Stimulated activated CD8-positive, alpha-beta memory T cell treated with anti-CD3 and anti-CD28 coated beads, Interleukin-2, amount 100 ng/mL, for 48 hours (primary cell): ENCODE measurements around the gene CAMTA1.

Experiments
- DNase-seq, 2 donors: peaks; one replicate each; pipeline ENCODE4 v3.0.0-alpha.2; 2020; ENCODE audit warnings: low read depth in 2 of 2

The CAMTA1 gene

DNA sequence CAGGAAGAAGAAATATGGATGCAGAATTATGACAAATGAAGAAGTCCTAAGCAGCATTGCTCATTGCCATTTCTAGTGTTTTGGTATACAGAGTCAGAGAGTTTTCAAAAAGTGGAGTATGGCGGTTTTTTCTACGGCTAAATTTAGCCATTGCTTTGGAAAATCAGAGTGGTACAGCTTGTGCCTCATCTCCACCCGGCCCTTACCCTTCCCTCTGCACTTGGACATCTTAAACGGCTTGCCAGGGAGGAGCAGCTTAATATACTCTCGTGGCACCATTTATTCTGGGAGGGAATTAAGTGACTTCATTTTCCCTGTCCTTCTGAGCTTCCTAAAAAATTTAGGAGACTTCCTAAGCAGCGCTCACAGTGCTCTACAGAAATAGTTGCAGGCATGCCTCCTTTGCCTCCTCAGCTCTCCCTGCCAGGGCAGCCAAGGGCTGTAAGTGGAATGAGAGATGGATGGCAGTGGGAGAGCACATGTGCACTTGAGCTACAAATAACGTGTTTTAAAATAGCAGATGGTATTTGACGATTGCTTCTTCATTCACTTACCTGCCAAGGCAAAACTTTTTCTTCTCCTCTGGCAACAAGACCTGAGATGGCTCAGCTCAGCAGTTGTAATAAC, 934.3 kb downstream of the CAMTA1 start:
- no peak for DNase-seq

DNA sequence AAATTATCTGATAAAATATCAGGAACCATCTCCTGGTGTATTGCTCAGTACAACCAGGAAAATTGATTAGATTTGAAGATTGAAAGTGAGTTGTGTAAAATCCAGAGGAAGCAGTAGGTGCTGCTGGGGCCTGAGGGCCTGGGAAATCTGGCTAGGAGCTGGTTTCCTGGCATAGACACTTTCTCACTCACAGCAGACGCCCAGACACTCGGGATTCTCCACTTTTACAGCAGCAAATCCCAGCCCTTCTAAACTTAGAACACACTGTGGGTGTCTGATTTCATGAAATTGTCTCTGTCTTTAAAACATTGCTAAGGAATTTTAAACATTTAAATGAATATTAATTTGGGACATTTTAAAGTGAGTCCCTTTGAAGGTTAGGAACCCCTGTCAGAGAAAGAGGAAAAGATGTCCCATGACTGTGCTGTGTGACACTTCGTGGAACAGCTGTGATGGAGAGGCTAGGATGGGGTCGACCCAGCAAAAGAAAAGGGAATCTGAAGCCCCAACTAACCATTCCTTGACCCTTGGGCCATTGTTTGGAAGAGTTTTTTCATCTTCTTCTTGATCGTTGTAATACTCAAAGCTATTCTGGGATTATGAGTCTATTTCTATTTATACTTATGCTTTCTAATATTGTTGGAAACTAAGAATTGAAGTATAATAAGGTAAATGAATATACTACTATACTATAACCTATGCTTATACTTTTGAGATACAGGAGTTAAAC, 936.9 kb downstream of the CAMTA1 start:
- DNase-seq = no peak

- no peak for DNase-seq
Observed at GRCh38 chr1:7722670-7723012, 937.4 kb downstream of the CAMTA1 start.

- no peak for DNase-seq
Observed at GRCh38 chr1:7726623-7727022, 941.4 kb downstream of the CAMTA1 start.

- no peak for DNase-seq
Observed at GRCh38 chr1:7727809-7728471, 942.7 kb downstream of the CAMTA1 start.

- no peak for DNase-seq
Observed at GRCh38 chr1:7729761-7730160, 944.5 kb downstream of the CAMTA1 start.

DNA sequence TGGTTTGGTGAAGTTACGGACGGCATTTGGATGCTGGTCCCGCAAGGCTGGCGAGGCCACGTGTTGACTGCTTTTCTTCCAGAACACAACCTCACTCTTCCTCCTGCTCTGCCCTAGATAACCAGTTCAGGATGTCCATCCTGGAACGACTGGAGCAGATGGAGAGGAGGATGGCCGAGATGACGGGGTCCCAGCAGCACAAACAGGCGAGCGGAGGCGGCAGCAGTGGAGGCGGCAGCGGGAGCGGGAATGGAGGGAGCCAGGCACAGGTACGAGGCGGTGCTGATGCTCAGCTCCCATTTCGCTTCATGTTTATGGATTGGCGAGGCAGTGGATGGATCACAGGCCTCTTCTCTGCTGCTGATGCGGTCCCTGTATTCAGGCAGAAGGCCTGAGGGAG, 947.1 kb downstream of the CAMTA1 start:
- no peak for DNase-seq

DNA sequence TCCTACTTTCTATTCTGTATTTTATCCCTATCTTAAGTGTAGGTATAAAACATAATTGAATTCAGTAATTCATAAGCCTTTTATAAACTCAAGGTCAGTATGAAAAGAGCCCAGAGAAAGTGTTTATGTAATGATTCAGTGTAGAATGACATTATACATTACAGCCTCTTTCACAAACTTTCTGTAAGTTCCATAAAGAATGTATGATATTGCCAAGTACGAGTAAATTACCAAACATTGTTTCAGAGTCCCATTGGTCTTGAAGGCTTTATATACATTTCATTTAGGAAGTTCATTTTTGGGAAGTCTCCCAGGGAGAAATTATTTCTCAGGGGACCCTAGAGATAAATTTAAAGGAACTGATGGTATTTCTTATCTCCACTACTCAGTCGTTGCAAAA, 948.0 kb downstream of the CAMTA1 start:
- DNase-seq = no peak

- DNase-seq = no peak
Observed at GRCh38 chr1:7738044-7738443, 952.8 kb downstream of the CAMTA1 start.

DNA sequence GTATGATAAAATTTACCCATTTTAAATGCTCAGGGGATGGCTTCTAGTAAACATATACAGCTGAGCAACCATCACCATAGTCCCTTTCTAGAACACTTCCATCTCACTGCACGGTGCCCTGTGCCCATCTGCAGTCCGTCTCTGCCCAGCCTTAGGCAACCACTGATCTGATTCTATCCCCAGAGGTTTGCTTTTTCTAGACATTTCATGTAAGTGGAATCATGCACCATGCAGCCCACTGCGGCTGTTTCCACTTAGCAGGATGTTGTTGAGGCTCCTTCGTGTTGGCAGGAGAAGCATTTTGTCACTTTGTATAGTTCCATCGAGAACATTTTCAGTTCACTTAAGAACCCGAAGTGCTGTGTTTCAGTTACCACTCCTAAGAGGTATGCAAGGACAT, 958.1 kb downstream of the CAMTA1 start:
- no peak for DNase-seq

DNA sequence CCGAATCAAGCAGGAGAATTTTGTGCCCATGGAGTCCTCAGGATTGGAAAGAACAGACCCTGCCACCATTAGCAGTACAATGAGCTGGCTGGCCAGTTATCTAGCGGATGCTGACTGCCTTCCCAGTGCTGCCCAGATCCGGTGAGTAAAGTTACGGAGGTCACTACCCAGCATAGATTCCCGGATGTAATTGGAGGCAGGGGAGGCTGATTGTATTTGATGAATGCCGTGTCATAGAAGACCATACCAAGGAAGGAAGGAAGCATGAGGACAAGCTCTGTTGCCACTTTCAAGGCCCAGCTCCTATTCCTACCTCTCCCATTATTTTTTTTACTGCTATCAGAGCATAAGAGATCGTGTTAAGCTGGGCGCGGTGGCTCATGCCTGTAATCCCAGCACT, 959.6 kb downstream of the CAMTA1 start:
- no peak for DNase-seq

DNA sequence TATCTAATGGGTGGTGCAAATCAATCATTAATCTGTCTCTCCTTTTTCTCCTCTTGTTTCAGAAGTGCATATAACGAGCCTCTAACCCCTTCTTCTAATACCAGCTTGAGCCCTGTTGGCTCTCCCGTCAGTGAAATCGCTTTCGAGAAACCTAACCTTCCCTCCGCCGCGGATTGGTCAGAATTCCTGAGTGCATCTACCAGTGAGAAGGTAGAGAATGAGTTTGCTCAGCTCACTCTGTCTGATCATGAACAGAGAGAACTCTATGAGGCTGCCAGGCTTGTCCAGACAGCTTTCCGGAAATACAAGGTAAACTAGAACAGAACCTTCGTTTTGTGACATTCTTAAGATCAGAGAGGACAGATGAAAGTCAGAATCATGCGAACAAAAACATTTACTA, 960.5 kb downstream of the CAMTA1 start:
- DNase-seq = no peak

GRCh38 chr1:7747605-7748004, 962.4 kb downstream of the CAMTA1 start:
- no peak for DNase-seq

DNA sequence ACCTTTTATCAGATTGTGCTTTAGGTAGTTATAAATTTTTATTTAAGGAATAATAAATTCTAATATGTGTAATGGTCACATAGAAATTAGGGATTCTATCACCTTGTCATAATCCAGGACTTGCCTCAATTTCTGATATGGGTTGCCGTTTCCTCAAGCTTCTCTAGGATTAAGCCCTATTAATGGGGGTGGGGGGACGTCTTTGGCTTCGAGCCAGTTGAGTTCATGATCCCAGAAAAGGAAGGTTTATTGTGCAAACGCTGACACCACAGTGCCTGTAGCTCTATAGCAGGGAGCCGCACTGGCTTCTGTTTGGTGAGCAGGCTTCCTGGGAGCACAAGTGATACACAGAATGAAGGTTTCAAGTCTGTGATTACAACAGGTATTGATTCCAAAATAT, 963.9 kb downstream of the CAMTA1 start:
- no peak for DNase-seq

DNA sequence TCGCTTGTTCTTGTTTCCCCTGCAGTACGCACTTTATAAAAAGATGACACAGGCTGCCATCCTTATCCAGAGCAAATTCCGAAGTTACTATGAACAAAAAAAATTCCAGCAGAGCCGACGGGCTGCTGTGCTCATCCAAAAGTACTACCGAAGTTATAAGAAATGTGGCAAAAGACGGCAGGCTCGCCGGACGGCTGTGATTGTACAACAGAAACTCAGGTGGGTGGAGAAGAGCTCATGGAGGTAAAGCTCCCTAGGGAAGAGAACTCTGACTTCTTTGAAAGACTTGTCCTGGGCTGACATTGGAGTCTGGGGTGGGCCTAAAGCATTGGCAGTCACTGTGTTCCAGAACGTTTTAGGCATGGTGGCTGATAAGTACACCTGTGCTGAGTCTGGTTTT, 965.9 kb downstream of the CAMTA1 start:
- no peak for DNase-seq

DNA sequence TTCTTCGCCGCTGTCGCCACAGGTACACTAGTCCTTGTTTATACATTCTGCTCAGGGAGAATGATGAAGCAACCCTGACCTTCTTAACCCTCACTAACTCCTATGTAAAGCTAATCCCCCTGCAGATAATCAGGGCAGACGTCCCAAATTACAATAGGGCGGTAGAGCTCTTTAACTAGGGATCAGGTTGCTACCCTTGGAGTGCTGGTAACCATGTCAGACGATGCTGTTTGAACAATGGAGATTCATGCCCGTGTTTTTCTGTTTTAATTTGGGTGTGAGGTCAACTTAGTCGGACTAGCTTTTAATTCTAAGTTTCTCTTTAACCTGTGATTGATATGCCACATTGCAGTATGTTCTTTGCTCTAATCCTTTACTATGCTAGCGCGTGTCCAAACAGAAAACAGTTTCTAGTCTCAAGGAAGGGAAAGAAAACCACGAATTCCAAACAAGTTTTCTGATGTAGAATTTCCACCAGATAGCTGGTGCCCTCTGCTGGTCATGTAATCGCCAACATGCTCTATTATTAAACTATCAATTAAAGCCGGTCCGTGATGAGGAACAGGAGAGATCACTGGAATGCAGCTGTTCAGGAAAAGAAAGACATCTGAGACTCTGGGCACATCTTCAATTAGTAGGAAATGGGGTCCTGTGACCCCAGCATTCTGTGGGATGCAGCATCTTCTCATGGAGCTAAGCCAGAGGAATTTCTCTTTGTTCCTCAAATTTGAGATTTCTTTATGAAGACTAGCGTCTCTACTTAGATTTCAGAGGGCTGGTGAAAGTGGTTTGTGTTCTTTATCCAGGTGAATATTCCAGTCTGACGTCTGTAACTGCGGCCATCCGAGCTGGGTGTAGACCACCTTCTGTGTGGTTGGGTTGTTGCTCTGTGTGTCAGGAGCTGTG, 967.5 kb downstream of the CAMTA1 start:
- peak in 1 of 2 donors; percentile 7 for DNase-seq

- no peak for DNase-seq
Observed at GRCh38 chr1:7753641-7754040, 968.4 kb downstream of the CAMTA1 start.

DNA sequence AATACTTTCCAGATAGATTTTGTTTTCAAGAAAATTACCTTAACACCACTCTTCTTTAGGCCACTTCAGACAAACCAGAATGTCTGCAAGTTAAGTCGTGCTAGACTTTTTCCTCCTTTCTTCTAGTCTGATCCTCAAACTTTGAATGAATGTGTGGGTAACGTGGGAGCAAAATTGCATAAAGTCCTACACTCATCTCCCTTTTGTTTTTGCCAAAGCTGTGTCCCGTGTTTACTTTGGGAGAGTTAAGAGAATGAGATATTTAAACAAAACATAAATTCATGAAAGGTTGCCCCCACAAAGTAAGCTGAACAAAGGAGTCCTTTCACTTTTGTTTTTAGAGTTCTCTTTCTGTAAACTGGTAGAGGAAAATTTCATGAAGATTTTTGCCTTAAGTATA, 969.0 kb downstream of the CAMTA1 start:
- no peak for DNase-seq

- no peak for DNase-seq
Observed at GRCh38 chr1:7755448-7755847, 970.2 kb downstream of the CAMTA1 start.

- no peak for DNase-seq
Observed at GRCh38 chr1:7760245-7760644, 975.0 kb downstream of the CAMTA1 start.

DNA sequence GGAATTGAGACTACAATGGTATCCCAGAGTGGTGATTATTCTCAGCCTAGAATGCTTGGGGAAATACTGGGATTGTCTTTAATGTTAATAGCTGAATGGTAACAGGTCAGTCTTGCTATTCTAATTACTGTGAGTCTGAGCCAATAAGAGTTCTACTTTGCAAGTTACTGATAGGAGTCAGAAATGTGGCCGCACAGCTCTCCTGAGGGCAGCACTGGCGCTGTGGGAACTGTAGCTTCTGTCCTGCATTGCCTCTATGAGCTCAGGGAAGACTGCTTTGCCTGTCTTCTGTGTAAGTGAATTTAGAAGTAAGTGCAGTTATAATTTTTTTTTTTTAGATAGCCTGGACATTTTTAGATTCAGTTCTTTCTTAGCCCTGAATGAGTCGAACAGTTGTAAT, 975.8 kb downstream of the CAMTA1 start:
- no peak for DNase-seq

DNA sequence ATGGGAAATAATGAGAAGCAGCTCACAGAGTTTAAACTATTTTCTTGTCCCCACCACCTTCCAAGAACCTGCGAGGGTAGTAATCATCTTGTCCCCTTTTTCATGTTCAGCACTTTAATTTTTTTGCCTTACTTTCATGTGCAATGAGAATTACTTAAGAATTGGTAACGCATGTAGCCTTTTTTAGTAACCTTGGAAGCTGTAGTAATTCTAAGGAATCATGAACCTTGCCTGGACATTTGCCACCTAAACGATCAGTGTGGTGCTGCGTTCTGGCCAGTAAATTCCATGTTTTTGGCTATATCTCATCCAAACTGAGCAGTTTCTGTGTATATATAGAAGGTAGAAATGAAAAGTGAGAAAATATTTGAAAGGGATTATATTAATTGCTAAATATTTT, 981.9 kb downstream of the CAMTA1 start:
- no peak for DNase-seq
